Keratinocyte (primary cell): Measurements from ENCODE around the gene MED15. TPM values are rescaled to one million over a fixed set of nuclear protein-coding genes. Genes with fewer than 3 reads are reported as not detected.
"Not testable (repeated sequence)": the region's sequence is repeated elsewhere in the genome, so short reads cannot be mapped to it uniquely, and the experiment has no call there.

Experiments used
- DNase-seq: peaks from one replicate; pipeline ENCODE4 v3.0.0-alpha.2; 2011; ENCODE audit warnings: low read depth, missing footprints, low spot score
- FAIRE-seq: peaks from 2 replicates; lab custom pipeline; 2011; peaks lifted over from hg19 to GRCh38; lab: Jason Lieb, UNC
- H2AFZ ChIP-seq: 2 replicates; pipeline ENCODE4 v1.6.0; 2012; ENCODE audit warnings: low read length, control low read depth, inconsistent platforms; ENCODE audit not compliant: control insufficient read depth
- H3K27ac ChIP-seq: 2 replicates; pipeline ENCODE4 v1.5.1; 2011; ENCODE audit warnings: low read length; ENCODE audit not compliant: control insufficient read depth, insufficient read depth
- H3K27me3 ChIP-seq: 3 replicates; pipeline ENCODE4 v1.6.0; 2011; ENCODE audit warnings: low read length; ENCODE audit not compliant: control insufficient read depth, insufficient read depth; ENCODE audit errors: extremely low read depth
- H3K36me3 ChIP-seq, 2 experiments: 2 replicates in 1 of 2; 3 replicates in 1 of 2; pipeline ENCODE4 v1.5.1; 2011; ENCODE audit warnings: low read length in 2 of 2, mild to moderate bottlenecking in 1 of 2; ENCODE audit not compliant: control insufficient read depth in 2 of 2, insufficient read depth in 2 of 2; ENCODE audit errors: extremely low read depth in 1 of 2
- H3K4me1 ChIP-seq: 3 replicates; pipeline ENCODE4 v1.5.1; 2011; ENCODE audit warnings: low read length; ENCODE audit not compliant: control insufficient read depth, insufficient read depth; ENCODE audit errors: extremely low read depth
- H3K4me2 ChIP-seq: 3 replicates; pipeline ENCODE4 v1.6.0; 2011; ENCODE audit warnings: low read depth, low read length; ENCODE audit not compliant: control insufficient read depth, insufficient read depth; ENCODE audit errors: extremely low read depth
- H3K4me3 ChIP-seq, 3 experiments: fragments of 200-600 bp in 1 of 3; sonication (generic) in 1 of 3; 2 replicates in 2 of 3; 3 replicates in 1 of 3; pipeline ENCODE4 v1.5.1; 2011 to 2016; ENCODE audit warnings: low read length in 3 of 3, mild to moderate bottlenecking in 3 of 3, control low read depth in 2 of 3, inconsistent platforms in 1 of 3, low read depth in 1 of 3, mixed read lengths in 1 of 3, mixed run types in 1 of 3, moderate library complexity in 1 of 3; ENCODE audit not compliant: control insufficient read depth in 2 of 3, insufficient read depth in 2 of 3; ENCODE audit errors: extremely low read depth in 1 of 3
- H3K79me2 ChIP-seq: 2 replicates; pipeline ENCODE4 v1.6.0; 2012; ENCODE audit warnings: low read length; ENCODE audit not compliant: control insufficient read depth, insufficient read depth
- H3K9ac ChIP-seq: 3 replicates; pipeline ENCODE4 v1.6.0; 2011; ENCODE audit warnings: low read length; ENCODE audit not compliant: control insufficient read depth, insufficient read depth; ENCODE audit errors: extremely low read depth
- H3K9me1 ChIP-seq: 3 replicates; pipeline ENCODE4 v1.6.0; 2011; ENCODE audit warnings: low read length; ENCODE audit not compliant: control insufficient read depth, insufficient read depth; ENCODE audit errors: extremely low read depth
- H3K9me3 ChIP-seq: 2 replicates; pipeline ENCODE4 v1.5.1; 2012; ENCODE audit warnings: low read depth, low read length; ENCODE audit not compliant: control insufficient read depth
- H4K20me1 ChIP-seq: 3 replicates; pipeline ENCODE4 v1.6.0; 2011; ENCODE audit warnings: low read length; ENCODE audit not compliant: control insufficient read depth, insufficient read depth; ENCODE audit errors: extremely low read depth
- EZH2 ChIP-seq: IDR thresholded peaks from one replicate; pipeline ENCODE4 v1.6.1; 2012; ENCODE audit warnings: inconsistent platforms, mild to moderate bottlenecking, low read length, moderate library complexity
- dilution Hi-C: fragments of 300-500 bp; cut with MboI; formaldehyde crosslinking; loops from one replicate; pipeline ENCODE4 v1.7.0; 2020; ENCODE audit warnings: low sequenced_read_pairs; ENCODE audit not compliant: extremely low pct_ligation_motif_present
- polyA plus RNA-seq, 5 experiments: library from polyadenylated mRNA; depleted of rRNA in 3 of 5; stranded (reverse) in 3 of 5; stranded (forward) in 1 of 5; unstranded in 1 of 5; fragments of >200 nt; gene quantifications; 1 replicate in 1 of 5; 2 replicates in 3 of 5; 3 replicates in 1 of 5; pipeline versions ENCODE4 v1.2.1 to v1.2.3, GENCODE V29; 2011 to 2012; ENCODE audit warnings: missing spikeins in 2 of 5, low read depth in 1 of 5, low replicate concordance in 1 of 5
- TF ChIP-seq, protein P1 (sequence below), 3 experiments: IDR thresholded peaks in 1 of 3; conservative IDR thresholded peaks in 1 of 3; optimal IDR thresholded peaks in 1 of 3; 2 replicates in 2 of 3; 3 replicates in 1 of 3; pipeline versions ENCODE3 to v1.5.1; 2011; ENCODE audit warnings: low read length in 3 of 3, mild to moderate bottlenecking in 3 of 3, moderate library complexity in 2 of 3, control low read depth in 1 of 3, inconsistent platforms in 1 of 3; ENCODE audit not compliant: insufficient read depth in 2 of 3; ENCODE audit errors: extremely low read depth in 1 of 3

The MED15 gene
- polyA plus RNA-seq, 1 donor (not counting 4 experiments of a cell fraction or from before 2014, with no cell fraction given), result 24.9 TPM

DNA sequence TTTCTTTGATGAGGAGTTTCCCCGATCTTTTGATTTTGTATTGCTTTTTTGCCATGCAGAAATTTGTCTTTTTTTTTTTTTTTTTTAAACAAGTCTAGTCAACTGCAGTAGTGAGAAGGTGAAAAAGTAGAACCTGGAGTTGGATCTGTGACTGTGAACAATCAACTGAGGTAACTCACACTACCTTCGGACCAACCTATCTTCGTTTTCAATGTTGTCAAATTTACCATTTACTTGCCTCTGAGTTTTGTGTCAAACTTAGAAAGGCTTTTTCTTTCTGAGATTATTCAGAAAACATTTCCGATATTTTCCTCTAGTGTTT is 32.3 kb upstream of the MED15 start:
- Histone ChIP-seq H3K36me3 (no peaks in the 10 kb centered on the region), H3K9me3 (no peaks in the 10 kb centered on the region), H3K9me1 (no peaks in the 10 kb centered on the region), H2AFZ (no peak overlapping the region), H4K20me1 (no peaks in the 10 kb centered on the region), H3K79me2 (no peaks in the 10 kb centered on the region), H3K9ac (no peak overlapping the region), H3K27me3 (no peaks in the 10 kb centered on the region), H3K4me2 (no peak overlapping the region), H3K4me3 (no peak overlapping the region), H3K4me1 (peaks cover 3% of the 10 kb centered on the region), H3K27ac (no peak overlapping the region)
- no peak for DNase-seq
- dilution Hi-C loops, result no loop called here
- TF ChIP-seq EZH2, result no peak
- TF ChIP-seq, protein P1, sequence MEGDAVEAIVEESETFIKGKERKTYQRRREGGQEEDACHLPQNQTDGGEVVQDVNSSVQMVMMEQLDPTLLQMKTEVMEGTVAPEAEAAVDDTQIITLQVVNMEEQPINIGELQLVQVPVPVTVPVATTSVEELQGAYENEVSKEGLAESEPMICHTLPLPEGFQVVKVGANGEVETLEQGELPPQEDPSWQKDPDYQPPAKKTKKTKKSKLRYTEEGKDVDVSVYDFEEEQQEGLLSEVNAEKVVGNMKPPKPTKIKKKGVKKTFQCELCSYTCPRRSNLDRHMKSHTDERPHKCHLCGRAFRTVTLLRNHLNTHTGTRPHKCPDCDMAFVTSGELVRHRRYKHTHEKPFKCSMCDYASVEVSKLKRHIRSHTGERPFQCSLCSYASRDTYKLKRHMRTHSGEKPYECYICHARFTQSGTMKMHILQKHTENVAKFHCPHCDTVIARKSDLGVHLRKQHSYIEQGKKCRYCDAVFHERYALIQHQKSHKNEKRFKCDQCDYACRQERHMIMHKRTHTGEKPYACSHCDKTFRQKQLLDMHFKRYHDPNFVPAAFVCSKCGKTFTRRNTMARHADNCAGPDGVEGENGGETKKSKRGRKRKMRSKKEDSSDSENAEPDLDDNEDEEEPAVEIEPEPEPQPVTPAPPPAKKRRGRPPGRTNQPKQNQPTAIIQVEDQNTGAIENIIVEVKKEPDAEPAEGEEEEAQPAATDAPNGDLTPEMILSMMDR (optimal IDR thresholded peaks at IDR 0.05 in 1 of 3, IDR thresholded peaks at IDR 0.05 in 1 of 3, conservative IDR thresholded peaks at IDR 0.05 in 1 of 3; ENCODE audit: extremely low read depth in 1 of 3, insufficient read depth in 2 of 3, low read length in 3 of 3), result no peak
- FAIRE-seq, result no peak

DNA sequence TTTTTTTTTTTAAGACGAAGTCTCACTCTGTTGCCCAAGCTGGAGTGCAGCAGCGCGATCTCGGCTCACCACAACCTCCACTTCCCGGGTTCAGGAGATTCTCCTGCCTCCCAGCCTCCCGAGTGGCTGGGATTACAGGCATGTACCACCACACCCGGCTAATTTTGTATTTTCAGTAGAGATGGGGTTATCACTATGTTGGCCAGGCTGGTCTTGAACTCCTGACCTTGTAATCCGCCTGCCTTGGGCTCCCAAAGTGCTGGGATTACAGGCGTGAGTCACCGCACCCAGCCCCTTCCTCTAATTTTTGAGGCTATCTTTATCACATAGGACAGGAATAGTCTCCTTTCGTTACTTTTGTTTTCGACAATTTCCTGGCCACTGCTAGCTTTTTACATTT is 31.8 kb upstream of the MED15 start:
- H2AFZ ChIP-seq, FAIRE-seq, H3K4me2 ChIP-seq, H3K36me3 ChIP-seq, H3K27ac ChIP-seq, H3K79me2 ChIP-seq, DNase-seq, H4K20me1 ChIP-seq, H3K27me3 ChIP-seq, H3K4me3 ChIP-seq, H3K4me1 ChIP-seq, dilution Hi-C loops, H3K9me3 ChIP-seq, H3K9me1 ChIP-seq, H3K9ac ChIP-seq: not testable (repeated sequence)

DNA sequence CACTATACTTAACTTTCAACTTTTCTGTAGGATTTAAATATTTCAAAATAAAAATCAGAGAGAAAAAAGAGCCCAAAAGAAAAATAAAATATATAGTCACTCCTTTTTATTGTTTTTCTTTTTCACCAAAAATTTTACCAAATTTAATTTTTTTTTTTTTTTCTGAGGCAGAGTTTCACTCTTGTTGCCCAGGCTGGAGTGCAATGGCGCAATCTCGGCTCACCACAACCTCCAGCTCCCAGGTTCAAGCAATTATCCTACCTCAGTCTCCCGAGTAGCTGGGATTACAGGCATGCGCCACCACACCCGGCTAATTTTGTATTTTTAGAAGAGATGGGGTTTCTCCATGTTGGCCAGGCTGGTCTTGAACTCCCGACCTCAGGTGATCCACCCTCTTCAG is 29.4 kb upstream of the MED15 start:
- dilution Hi-C loops, H3K27ac ChIP-seq, H4K20me1 ChIP-seq, H3K4me1 ChIP-seq, DNase-seq, H3K4me2 ChIP-seq, H3K4me3 ChIP-seq, H3K9me1 ChIP-seq, H2AFZ ChIP-seq, FAIRE-seq, H3K36me3 ChIP-seq, H3K9ac ChIP-seq, H3K27me3 ChIP-seq, H3K79me2 ChIP-seq, H3K9me3 ChIP-seq: not testable (repeated sequence)
